CD4-positive, CD25-positive, alpha-beta regulatory T cell (primary cell): ENCODE data around the gene CYP27C1. TPM values are rescaled to one million over a fixed set of nuclear protein-coding genes. Genes with fewer than 3 reads are reported as not detected.

ENCODE experiments used
- ATAC-seq, 2 donors: fragments of 150-1000 bp; cut with Tn5 transposase; one replicate each; pipeline ENCODE4 v1.10.0; 2021; ENCODE audit warnings: low read depth in 2 of 2, moderate number of reproducible peaks in 2 of 2, moderate library complexity in 1 of 2
- DNase-seq, 3 donors: peaks; one replicate each; pipeline versions ENCODE4 v3.0.0 to v3.0.0-alpha.2; 2012 to 2022; ENCODE audit warnings: mixed read lengths in 1 of 3
- H3K27ac ChIP-seq: one replicate; pipeline ENCODE4 v1.7.0; 2013; ENCODE audit warnings: mild to moderate bottlenecking, low read length; ENCODE audit not compliant: insufficient read depth, poor library complexity, severe bottlenecking
- H3K27me3 ChIP-seq: one replicate; pipeline ENCODE4 v1.7.0; 2013; ENCODE audit warnings: low read length; ENCODE audit not compliant: control insufficient read depth, insufficient read depth
- H3K36me3 ChIP-seq: one replicate; pipeline ENCODE4 v1.7.0; 2013; ENCODE audit warnings: mild to moderate bottlenecking, low read length, moderate library complexity; ENCODE audit not compliant: control insufficient read depth, insufficient read depth
- H3K4me1 ChIP-seq: 2 replicates; pipeline ENCODE4 v1.7.0; 2013; ENCODE audit warnings: mild to moderate bottlenecking, low read length; ENCODE audit not compliant: insufficient read depth, control insufficient read depth, poor library complexity, severe bottlenecking
- H3K4me3 ChIP-seq: one replicate; pipeline ENCODE4 v1.7.0; 2013; ENCODE audit warnings: low read depth, mild to moderate bottlenecking, low read length, moderate library complexity
- H3K9me3 ChIP-seq, 2 experiments: 1 replicate in 1 of 2; 2 replicates in 1 of 2; pipeline ENCODE4 v1.7.0; 2013; ENCODE audit warnings: low read length in 2 of 2, mild to moderate bottlenecking in 1 of 2, moderate library complexity in 1 of 2; ENCODE audit not compliant: control insufficient read depth in 2 of 2
- H3K27ac Mint-ChIP-seq, 3 donors: one replicate each; pipeline ENCODE4 v1.8.0; 2020 to 2022; ENCODE audit warnings: mild to moderate bottlenecking in 3 of 3, mixed read lengths in 3 of 3, moderate library complexity in 2 of 3
- H3K27me3 Mint-ChIP-seq: one replicate; pipeline ENCODE4 v1.8.0; 2022; ENCODE audit warnings: mild to moderate bottlenecking, mixed read lengths
- H3K36me3 Mint-ChIP-seq: one replicate; pipeline ENCODE4 v1.8.0; 2020; ENCODE audit warnings: mixed read lengths
- H3K4me1 Mint-ChIP-seq, 4 donors: one replicate each; pipeline ENCODE4 v1.8.0; 2020 to 2022; ENCODE audit warnings: mixed read lengths in 4 of 4, mild to moderate bottlenecking in 1 of 4
- H3K4me3 Mint-ChIP-seq, 4 donors: one replicate each; pipeline ENCODE4 v1.8.0; 2020 to 2022; ENCODE audit warnings: mild to moderate bottlenecking in 4 of 4, mixed read lengths in 4 of 4, moderate library complexity in 3 of 4
- H3K9me3 Mint-ChIP-seq, 7 donors: one replicate each; pipeline ENCODE4 v1.8.0; 2020 to 2022; ENCODE audit warnings: mixed read lengths in 7 of 7, mild to moderate bottlenecking in 3 of 7, moderate library complexity in 2 of 7
- polyA plus RNA-seq, 4 donors: library from polyadenylated mRNA; unstranded; fragments of 300-500 nt; fragmentation: Illumina TruSeq; gene quantifications; one replicate each; pipeline ENCODE4 v1.2.3, GENCODE V29; 2021
- total RNA-seq: library from RNA; stranded (reverse); gene quantifications from one replicate; pipeline ENCODE4 v1.2.3, GENCODE V29; 2022

The CYP27C1 gene
- total and polyA plus RNA-seq, 5 donors from 2014 or later, result not detected

GRCh38 chr2:127150996-127151395 lies 69.1 kb downstream of the CYP27C1 start:
- H3K4me3 ChIP-seq, result no peak overlapping the region
- no peaks in the 10 kb centered on the region for H3K4me1 ChIP-seq
- no peaks in the 10 kb centered on the region for H3K36me3 Mint-ChIP-seq
- H3K27ac ChIP-seq, result no peak overlapping the region
- no peaks in the 10 kb centered on the region for H3K36me3 ChIP-seq
- H3K4me1 Mint-ChIP-seq, result no peaks in the 10 kb centered on the region
- H3K27me3 Mint-ChIP-seq, result peaks cover 18% of the 10 kb centered on the region
- H3K4me3 Mint-ChIP-seq, result no peak overlapping the region
- ATAC-seq, result no peak
- H3K27ac Mint-ChIP-seq, result no peak overlapping the region
- H3K9me3 Mint-ChIP-seq, result peaks cover 0 to 2% (median 0%) of the 10 kb centered on the region in 7 donors
- no peak for DNase-seq
- H3K27me3 ChIP-seq, result no peaks in the 10 kb centered on the region
- H3K9me3 ChIP-seq, result peaks cover 0 to 2% of the 10 kb centered on the region in 2 experiments

GRCh38 chr2:127149384-127149783 lies 70.7 kb downstream of the CYP27C1 start:
- H3K9me3 ChIP-seq, result peaks cover 0 to 2% of the 10 kb centered on the region in 2 experiments
- H3K27me3 ChIP-seq, result no peaks in the 10 kb centered on the region
- H3K27ac Mint-ChIP-seq, result no peak overlapping the region
- H3K36me3 Mint-ChIP-seq, result no peaks in the 10 kb centered on the region
- no peak overlapping the region for H3K4me3 Mint-ChIP-seq
- no peaks in the 10 kb centered on the region for H3K4me1 ChIP-seq
- no peaks in the 10 kb centered on the region for H3K4me1 Mint-ChIP-seq
- no peak overlapping the region for H3K27ac ChIP-seq
- H3K9me3 Mint-ChIP-seq, result peaks cover 0 to 2% (median 0%) of the 10 kb centered on the region in 7 donors
- no peak for ATAC-seq
- DNase-seq, result no peak
- H3K36me3 ChIP-seq, result no peaks in the 10 kb centered on the region
- no peak overlapping the region for H3K4me3 ChIP-seq
- peaks cover 25% of the 10 kb centered on the region for H3K27me3 Mint-ChIP-seq

GRCh38 chr2:127146820-127147502 lies 73.1 kb downstream of the CYP27C1 start:
- H3K4me1 Mint-ChIP-seq, result no peaks in the 10 kb centered on the region

GRCh38 chr2:127146071-127146725 lies 73.9 kb downstream of the CYP27C1 start:
- no peak overlapping the region for H3K4me3 ChIP-seq
- no peak overlapping the region for H3K4me3 Mint-ChIP-seq
- H3K4me1 ChIP-seq, result no peaks in the 10 kb centered on the region
- DNase-seq, result no peak
- H3K4me1 Mint-ChIP-seq, result no peaks in the 10 kb centered on the region
- no peaks in the 10 kb centered on the region for H3K9me3 Mint-ChIP-seq
- H3K27ac Mint-ChIP-seq, result no peak overlapping the region
- ATAC-seq, result no peak
- peaks cover 28% of the 10 kb centered on the region for H3K27me3 Mint-ChIP-seq
- H3K27ac ChIP-seq, result no peak overlapping the region
- no peaks in the 10 kb centered on the region for H3K36me3 Mint-ChIP-seq
- no peaks in the 10 kb centered on the region for H3K27me3 ChIP-seq
- no peaks in the 10 kb centered on the region for H3K36me3 ChIP-seq
- H3K9me3 ChIP-seq, result no peaks in the 10 kb centered on the region

More at GRCh38 chr2:127146820-127147502, 73.1 kb downstream of the CYP27C1 start:
- H3K9me3 ChIP-seq, result peaks cover 0 to 2% of the 10 kb centered on the region in 2 experiments
- no peak overlapping the region for H3K27ac ChIP-seq
- no peaks in the 10 kb centered on the region for H3K36me3 ChIP-seq
- H3K36me3 Mint-ChIP-seq, result no peaks in the 10 kb centered on the region
- H3K27ac Mint-ChIP-seq, result no peak overlapping the region
- no peaks in the 10 kb centered on the region for H3K9me3 Mint-ChIP-seq
- ATAC-seq, result no peak
- H3K27me3 Mint-ChIP-seq, result peaks cover 28% of the 10 kb centered on the region
- no peak overlapping the region for H3K4me3 ChIP-seq
- no peak for DNase-seq
- no peaks in the 10 kb centered on the region for H3K4me1 ChIP-seq
- H3K27me3 ChIP-seq, result no peaks in the 10 kb centered on the region
- H3K4me3 Mint-ChIP-seq, result no peak overlapping the region

- no peaks in the 10 kb centered on the region for H3K9me3 Mint-ChIP-seq
Measured at GRCh38 chr2:127145280-127145895, 74.7 kb downstream of the CYP27C1 start.

GRCh38 chr2:127143841-127144782 lies 76.0 kb downstream of the CYP27C1 start:
- Mint-ChIP-seq H3K27me3 (peaks cover 34% of the 10 kb centered on the region), H3K9me3 (peaks cover 0 to 5% (median 0%) of the 10 kb centered on the region in 7 donors), H3K27ac (no peak overlapping the region), H3K36me3 (no peaks in the 10 kb centered on the region), H3K4me1 (peaks cover 0 to 2% (median 0%) of the 10 kb centered on the region in 4 donors), H3K4me3 (no peak overlapping the region)
- no peak overlapping the region for H3K27ac ChIP-seq
- H3K4me1 ChIP-seq, result no peaks in the 10 kb centered on the region
- no peak overlapping the region for H3K4me3 ChIP-seq
- H3K27me3 ChIP-seq, result no peaks in the 10 kb centered on the region
- no peaks in the 10 kb centered on the region for H3K36me3 ChIP-seq
- no peaks in the 10 kb centered on the region for H3K9me3 ChIP-seq
- DNase-seq, result no peak
- ATAC-seq, result no peak

More at GRCh38 chr2:127145280-127145895, 74.7 kb downstream of the CYP27C1 start:
- no peak for DNase-seq
- H3K27ac Mint-ChIP-seq, result no peak overlapping the region
- Histone ChIP-seq H3K4me3 (no peak overlapping the region), H3K27ac (no peak overlapping the region), H3K27me3 (no peaks in the 10 kb centered on the region), H3K36me3 (no peaks in the 10 kb centered on the region), H3K9me3 (no peaks in the 10 kb centered on the region), H3K4me1 (no peaks in the 10 kb centered on the region)
- H3K4me1 Mint-ChIP-seq, result no peaks in the 10 kb centered on the region
- peaks cover 28% of the 10 kb centered on the region for H3K27me3 Mint-ChIP-seq
- no peak for ATAC-seq
- H3K4me3 Mint-ChIP-seq, result no peak overlapping the region
- H3K36me3 Mint-ChIP-seq, result no peaks in the 10 kb centered on the region
